ENCODE results near the gene UPK1A.
A peak's percentile ranks its signal among the peaks of the same experiment; 100 is the strongest.

The UPK1A gene

DNA sequence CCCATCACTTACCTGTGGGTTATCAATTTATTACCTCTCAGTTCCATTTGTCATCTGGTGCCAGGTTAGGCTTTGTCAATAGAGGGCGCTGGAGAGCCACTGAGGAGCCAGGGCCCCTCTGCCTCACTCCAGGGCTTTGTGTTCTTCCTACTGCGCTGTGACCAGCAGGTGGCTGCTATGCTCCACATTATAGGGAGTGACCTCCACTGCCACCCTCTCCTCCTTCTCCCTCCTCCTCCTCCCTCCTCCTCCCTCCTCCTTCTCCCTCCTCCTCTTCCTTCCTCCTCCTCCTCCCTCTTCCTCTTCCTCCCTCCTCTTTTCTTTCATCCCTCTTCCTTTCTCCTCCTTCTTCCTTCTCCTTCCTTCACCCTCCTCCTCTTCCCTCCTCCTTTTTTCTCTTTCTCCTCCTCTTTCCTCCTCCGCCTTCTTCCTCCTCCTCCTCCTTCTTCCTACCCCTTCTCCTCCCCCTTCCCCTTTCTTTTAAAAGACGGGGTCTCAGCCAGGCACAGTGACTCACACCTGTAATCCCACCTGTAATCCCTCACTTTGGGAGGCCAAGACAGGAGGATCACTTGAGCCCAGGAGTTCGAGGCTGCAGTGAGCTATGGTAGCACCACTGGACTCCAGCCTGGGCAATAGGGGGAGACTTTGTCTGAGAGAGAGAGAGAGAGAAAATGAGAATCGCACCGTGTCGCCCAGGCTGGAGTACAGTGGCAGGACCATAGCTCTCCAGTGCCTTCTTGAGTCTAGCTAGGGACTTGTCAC lies 27.7 kb downstream of the UPK1A start:
- peak; percentile 43 for DNase-seq

DNA sequence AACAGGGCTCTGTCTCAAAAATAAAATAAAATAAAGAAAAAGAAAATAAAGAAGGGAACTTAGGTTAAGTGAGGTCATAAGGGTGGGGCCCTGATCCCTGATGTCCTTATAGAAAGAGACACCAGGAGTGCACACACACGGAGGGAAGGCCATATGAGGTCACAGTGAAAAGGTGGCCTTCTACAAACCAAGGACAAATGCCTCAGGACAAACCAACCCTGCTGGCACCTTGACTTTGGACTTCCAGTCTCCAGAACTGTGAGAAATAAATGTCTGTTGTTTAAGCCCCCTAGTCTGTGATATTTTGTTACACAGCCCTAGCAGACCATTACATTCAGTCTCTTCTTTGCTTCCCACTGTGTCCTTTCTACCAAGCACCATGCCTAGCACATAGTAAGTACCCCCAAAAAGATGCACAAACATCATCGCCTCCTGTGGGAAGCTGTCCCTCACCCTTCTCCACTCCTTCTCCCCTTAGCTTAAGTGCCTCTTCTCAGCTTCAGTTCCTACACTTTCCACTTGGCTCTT lies 29.6 kb downstream of the UPK1A start:
- DNase-seq = no peak

DNA sequence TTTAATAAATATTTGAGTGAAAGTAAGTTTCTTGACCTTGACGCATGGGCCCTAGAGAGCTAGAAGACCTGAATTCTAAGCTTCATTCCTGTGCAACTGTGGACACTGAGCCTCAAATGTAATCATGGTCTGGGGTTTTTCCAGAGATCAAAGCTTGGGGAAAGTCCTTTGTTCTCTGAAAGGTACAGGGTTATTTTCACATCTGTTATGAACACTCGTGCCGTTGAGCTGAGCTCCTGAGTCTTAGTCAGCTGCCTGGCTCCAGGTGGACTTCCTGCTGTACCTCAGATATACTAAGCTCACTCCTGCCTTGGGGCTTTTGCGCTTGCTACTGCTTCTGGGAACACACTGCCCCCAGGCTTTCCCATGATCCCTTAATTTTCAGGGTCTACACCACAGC lies 30.5 kb downstream of the UPK1A start:
- DNase-seq = no peak

DNA sequence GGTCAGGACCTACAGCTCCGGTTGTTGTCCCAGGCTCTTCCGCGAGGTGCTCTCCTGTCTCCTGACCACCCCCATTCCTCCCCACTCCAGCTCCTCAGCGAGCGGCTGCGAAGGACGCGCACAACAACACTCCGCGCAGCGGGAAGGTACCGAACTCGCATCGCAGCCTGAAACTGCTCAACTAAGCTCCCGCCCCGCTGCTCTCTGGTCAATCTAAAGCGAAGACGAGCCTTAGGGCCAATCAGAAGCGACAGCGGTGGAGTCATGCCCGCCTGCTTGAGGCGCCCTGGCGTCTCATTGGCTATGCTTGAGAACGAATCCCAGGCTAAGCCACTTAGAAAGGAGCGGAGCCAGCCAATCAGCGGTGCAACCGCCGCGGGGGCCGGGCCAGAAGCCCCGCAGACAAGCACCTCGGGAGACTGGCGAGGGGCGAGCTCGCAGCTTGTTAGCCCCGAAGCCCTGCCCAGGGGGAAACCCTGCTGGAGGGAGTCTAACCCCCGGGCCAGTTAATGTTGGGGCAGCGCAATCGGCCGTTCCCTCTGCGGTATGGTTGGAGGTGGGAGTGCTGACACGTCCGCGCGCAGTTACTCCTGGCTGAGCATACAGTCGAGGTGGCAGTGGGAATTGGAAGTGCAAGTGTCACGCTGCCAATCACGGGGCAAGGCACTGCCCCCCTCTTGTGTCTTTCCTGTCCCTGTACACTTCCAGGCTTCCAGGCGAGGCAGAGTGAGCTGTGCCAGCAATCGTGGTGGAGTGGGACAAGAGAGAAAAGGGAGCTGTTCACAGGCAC lies 36.1 kb downstream of the UPK1A start:
- DNase-seq = peak; percentile 69

DNA sequence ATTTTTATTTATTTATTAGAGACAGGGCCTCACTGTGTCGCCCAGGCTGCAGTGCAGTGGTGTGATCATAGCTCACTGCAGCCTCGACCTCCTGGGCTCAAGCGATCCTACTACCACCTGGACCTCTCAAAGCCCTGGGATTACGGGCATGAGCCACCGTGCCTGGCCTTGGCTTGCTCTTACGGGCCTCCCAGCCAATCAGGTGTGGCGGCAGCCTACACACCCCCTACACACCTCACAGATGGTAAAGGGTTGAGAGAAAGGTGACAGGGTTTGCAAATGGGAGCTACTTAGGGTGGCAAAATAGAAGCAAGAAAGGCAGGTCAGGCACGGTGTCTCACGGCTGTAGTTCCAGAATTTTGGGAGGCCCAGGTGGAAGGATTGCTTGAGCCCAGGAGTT lies 37.0 kb downstream of the UPK1A start:
- no peak for DNase-seq

DNA sequence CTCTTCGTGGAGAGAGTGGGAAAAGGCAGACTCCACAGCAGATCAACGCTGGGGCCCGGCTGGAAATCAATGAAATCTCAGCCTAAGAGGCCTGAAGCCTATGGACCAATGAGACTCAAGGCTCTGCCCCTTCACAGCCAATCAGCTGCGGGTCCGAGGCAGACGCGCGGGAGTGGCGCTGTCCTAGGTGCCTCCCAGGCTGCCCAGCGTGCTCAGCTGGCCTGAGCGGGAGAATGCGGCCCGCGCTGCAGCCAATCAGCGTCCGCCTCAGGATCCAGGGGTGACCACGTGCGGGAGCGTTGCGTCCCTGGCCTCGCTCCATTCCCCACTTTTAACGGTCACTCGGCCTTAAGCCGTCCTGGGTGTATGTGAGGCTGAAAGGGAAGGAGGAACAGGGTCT lies 37.9 kb downstream of the UPK1A start, which contains the start of gene ZBTB32:
Gene ZBTB32 (plus strand): TSS at position 341 of the 400 bp plus-strand sequence. CDS start 10,069 bp downstream, outside the sequence.
- DNase-seq = no peak

DNA sequence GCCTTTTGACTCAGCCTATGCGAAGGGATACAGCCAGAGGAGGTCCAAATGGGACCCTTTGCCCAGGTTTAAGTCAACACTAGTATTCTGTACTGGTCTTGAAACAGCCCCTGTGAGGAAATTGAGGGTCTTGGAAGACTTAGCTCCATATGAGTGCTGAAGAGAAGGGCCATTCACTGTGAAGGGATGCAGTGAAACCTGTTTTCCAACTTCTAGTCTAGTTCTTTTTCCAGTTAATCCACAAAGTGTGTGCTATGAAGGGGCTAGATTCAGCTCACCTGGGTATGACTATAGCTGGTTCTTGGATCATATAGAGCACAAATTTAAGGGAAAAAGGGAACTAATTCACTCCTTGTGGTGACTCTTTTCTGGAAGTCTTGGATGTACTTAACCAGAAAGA lies 42.1 kb downstream of the UPK1A start:
- DNase-seq = no peak

DNA sequence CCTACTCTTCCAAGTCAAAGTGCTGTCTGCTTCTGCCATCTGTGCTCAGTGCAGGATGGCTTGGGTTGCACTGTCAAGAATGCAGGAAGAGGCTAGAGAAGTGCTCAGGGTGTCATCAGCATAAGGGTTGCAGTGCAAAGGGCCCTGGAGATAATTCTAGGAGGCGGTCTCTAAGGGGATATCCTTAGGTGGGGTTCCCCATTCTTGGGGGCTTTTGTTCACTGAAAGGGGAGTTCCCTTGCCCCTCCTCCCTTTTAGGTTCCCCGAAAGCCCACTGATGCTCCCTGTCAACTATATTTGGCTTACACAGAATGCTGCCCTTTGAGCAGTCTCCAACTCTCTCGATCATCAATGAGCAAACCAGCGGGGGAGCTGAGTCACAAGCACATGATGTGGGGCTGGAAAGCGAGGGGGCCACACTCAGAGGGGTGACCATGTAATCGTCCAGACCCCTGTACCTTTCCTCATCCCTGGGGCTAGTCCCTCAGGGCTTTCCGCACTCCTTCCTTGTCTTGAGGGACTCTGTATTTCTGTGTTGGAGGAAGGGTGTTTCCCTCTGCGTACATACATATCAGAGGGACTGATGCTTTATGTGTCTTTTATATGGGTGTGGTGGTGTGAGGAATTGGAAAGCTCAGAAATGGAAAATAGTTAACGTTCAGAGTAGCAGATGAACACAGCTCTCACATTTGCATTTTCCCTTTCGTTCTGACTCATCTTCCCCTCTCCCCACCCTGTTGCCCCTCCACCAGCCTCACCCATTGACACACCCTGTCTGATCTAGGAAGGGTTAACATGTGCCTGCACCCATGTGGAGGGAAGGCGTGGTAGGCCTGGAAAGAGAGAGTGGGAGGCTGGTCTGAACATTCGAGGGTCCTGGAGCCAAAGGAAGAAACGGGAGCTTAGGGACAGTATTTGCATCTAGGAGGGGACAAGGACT lies 44.7 kb downstream of the UPK1A start:
- DNase-seq = no peak

DNA sequence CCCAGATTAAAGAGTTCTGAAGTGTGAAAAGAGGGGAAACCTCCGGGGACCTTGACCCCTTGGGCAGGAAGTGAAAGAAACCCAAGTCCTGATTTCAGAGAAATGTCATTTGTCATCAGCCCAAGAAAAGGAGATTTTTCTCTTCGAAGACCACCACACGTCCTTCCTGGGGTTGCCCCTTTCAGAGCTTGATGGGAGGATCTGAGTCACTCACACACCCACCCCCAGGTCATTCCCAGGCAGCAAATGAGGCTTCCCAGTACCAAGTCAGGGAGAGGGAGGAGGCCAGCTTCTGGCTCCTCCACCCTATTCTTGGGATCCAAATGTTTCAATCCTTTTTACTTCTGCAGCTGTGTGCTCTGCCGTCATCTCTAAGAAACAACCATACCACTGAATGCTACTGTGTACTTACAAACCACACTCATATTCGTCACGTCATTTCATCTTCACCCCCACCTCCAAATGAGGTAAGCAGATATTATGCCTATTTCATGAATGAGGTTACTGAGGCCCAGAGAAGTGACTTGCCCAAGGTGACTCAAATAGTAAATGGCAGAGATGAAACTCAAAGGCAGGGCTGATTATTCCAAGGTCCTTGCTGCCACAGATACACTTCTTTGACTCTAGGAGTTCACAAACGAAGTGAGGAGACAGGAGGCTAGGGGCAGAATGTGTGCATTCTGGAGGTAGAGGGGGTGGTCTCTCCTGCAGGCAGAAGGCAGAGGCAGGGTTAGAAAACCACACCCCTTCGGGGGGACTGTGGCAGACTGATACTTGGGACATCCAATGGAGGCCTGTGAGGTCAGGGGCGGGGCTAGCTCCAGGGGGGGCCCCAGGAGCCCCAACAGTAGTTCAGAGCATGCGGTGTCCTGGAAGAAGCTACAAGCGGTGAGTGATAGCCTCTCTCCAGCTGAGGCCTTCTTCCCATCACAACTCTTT lies 46.5 kb downstream of the UPK1A start:
- DNase-seq = no peak

DNA sequence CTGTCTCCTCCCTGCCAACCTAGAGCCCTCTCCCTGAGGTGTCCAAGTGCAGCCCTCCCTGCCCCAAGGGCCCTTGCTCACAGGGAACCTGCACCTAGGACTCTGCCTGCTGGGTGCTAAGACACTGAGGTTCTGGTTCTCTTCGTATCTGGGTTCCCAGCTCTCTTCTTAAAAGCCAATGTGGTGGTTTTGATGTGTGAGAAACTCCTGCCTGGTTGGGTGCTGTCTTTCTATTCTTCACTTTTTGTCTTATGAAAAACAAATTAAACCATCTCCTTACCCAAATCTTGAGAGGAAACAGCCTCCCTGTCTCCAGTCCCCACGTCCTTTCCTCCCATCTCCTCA lies 47.2 kb downstream of the UPK1A start:
- no peak for DNase-seq

DNA sequence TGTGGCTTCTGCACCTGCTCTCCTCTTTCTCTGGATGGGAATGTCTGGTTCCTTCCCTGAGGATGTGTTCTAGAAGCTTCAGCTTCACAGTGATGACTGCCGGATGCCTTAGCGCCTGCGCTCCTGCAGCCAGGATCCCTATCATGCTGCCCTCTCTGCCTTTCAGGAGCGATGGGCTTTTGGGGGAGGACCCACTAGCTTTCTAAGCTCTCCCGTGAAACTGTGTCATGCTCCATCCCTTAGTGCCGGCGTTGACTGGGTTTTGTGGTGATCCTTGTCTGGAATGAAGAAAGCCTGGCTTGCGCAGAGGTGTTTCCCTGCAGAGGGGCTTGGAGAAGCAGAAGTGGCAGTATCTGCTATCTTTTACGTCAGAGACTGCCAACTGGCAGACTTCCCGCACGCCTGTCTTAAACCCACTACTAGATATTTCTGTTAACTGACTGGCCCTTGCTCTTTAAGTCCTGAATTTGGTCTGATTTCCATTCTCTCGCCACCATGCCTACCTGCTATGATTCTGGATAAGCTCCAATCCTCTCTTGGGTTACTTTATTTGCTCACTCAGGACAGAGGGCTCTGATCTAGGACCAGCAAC lies 47.7 kb downstream of the UPK1A start:
- DNase-seq = no peak

DNA sequence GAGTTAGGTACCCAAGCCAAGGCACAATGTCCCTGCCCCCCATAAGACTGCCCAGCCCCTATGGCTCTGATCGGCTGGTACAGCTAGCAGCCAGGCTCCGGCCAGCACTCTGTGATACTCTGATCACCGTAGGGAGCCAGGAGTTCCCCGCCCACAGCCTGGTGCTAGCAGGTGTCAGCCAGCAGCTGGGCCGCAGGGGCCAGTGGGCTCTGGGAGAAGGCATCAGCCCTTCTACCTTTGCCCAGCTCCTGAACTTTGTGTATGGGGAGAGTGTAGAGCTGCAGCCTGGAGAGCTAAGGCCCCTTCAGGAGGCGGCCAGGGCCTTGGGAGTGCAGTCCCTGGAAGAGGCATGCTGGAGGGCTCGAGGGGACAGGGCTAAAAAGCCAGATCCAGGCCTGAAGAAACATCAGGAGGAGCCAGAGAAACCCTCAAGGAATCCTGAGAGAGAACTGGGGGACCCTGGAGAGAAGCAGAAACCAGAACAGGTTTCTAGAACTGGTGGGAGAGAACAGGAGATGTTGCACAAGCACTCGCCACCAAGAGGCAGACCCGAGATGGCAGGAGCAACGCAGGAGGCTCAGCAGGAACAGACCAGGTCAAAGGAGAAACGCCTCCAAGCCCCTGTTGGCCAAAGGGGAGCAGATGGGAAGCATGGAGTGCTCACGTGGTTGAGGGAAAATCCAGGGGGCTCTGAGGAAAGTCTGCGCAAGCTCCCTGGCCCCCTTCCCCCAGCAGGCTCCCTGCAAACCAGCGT lies 48.5 kb downstream of the UPK1A start:
- DNase-seq = no peak

DNA sequence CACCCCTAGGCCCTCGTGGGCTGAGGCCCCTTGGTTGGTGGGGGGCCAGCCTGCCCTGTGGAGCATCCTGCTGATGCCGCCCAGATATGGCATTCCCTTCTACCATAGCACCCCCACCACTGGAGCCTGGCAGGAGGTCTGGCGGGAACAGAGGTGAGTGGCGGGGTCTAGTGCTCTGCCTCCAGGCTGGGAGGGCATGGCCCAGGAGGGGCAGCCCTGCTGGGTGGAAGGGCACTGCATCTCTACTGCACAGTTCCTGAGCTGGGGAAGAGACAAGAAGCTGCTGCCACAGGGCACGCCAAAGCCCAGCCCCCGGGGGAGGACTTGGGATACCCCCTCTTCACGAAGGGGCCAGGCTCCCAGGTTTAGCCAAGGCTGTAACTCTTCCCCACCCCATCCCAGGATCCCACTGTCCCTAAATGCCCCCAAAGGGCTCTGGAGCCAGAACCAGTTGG lies 49.1 kb downstream of the UPK1A start:
- no peak for DNase-seq

DNA sequence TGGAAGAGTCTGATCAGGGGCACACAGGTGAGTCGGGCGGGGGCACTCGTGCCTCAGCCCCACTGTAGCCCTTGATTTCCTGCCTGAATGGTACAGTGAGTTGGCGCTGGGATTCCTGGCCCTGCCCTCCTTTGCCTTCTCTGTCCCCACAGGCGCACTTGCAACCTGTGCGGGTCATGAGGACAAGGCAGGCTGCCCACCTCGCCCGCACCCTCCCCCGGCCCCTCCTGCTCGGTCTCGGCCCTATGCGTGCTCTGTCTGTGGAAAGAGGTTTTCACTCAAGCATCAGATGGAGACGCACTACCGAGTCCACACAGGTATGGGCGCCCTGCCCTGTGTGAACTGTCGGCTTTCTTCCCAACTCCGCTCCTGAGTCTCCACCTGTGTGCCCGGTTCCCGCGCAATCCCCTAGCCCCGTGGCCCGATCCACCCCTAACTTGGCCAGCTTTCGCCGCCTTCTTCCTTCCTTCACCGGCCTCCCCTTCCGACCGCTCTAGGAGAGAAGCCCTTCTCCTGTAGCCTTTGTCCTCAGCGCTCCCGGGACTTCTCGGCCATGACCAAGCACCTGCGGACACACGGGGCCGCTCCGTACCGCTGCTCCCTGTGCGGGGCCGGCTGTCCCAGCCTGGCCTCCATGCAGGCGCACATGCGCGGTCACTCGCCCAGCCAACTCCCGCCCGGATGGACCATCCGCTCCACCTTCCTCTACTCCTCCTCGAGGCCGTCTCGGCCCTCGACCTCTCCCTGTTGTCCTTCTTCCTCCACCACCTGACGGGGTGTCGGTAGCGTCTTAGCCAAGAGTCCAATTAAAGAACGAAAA lies 49.9 kb downstream of the UPK1A start:
- DNase-seq = no peak

DNA sequence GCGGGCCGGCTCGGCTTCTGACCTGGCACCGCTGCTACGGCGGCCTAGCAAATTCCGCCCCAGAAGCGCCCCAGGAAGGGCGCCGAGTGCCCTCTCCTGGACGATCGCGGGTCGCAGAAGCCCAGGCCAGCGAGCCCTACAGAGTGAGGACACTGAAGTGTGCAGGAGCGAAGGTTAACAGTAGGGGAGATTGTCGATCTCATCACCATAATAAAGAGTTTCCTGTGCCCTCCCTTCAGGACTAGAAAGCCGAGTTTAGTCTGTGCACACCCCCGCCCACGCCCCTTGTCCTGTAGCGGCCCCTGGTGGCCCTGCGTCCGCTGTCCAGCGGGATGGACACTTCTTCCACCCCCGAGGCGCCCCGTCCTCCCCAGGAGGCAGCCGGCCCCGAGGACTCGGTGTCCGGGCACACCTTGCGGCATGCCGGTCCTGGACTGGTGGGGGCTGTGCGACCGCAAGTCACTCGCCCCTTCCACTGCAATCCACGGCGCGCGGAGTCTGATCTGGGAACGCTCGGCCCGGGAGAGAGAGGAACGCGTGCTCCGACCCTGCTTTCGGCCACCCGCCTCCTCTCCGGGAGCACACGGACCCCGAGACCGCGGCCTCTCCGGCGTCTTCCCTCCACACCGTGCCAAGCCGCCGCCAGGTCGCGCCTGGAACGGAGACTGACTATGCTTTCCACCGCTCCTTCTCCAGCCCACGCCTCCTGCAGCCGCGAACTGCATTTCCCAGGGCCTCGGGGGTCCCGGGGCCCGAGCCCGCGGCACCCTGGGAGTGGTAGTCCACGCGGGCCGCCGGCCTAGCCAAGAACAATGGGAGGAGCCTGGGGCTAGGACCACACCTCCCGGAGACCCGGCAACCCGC lies 50.7 kb downstream of the UPK1A start:
- DNase-seq = peak; percentile 79

DNA sequence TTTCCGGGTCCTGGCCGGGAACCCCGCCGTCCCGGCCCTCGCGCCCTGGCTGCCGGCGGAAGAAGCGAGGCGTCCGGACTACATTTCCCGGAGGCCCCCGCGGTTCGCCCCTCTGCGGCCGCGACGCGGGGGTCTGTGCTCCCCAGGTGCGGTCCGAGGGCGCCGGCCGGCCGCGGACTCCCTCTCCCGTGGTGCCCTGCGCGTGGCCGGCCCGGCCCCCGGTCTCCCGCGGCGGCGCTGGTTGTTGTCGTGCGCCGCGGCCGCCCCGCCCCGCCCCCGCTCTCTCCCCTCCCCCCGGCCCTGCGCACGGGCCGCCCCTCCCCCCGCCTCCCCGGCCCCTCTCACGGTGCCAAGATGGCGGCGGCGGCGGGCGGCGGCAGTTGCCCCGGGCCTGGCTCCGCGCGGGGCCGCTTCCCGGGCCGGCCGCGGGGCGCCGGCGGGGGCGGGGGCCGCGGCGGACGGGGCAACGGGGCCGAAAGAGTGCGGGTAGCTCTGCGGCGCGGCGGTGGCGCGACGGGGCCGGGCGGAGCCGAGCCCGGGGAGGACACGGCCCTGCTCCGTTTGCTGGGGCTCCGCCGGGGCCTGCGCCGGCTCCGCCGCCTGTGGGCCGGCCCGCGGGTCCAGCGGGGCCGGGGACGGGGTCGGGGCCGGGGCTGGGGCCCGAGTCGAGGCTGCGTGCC lies 51.5 kb downstream of the UPK1A start, which contains the start of gene KMT2B:
Gene KMT2B (plus strand): TSS at position 339 of the 680 bp plus-strand sequence. CDS start 16 bp downstream, at position 355.
- DNase-seq = peak; percentile 94

DNA sequence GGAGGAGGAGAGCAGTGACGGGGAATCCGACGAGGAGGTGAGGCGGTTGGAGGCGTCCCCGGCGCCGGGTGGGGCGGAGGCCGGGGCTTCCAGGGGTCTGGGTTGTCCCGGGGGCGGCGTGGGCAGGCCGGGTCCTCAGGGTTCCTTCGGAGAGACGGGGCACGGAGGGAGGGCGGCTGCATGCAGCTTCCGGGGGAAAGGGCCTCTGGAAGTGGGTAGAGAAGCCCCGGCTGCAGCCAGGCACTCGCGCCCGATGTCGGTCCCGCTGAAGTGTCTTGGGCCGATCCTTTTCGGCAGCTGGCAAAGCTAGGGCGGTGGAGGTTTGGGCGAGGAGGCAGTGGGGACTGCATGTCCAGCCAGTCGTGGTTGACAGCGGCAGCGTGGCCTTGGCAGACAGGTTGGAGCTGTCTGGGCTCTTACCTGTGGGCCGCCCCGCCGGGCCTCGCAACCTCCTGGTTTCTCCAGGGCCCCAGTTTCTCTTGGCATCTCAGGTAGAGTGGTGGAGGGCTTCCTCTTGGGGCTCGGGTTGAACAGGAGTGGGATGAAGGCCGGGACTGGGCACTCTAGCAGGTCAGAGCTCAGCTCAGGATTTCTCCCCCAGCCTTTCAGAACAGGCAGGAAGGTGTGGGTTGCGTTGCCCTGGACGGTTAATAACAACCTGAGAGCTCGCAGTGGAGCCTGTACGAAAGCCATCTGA lies 52.2 kb downstream of the UPK1A start:
- DNase-seq = no peak

Measured in T1000 (cell line).